Neural progenitor cell (in vitro differentiated cells): Measurements from ENCODE around the gene PAXX. TPM values are rescaled to one million over a fixed set of nuclear protein-coding genes. Genes with fewer than 3 reads are reported as not detected.

Experiments
- DNase-seq: peaks from one replicate; pipeline ENCODE4 v3.0.0-alpha.2; 2016; ENCODE audit warnings: low spot score
- H2AFZ ChIP-seq: fragments of 200-600 bp; sonication (generic); replicated peaks from 2 replicates; pipeline ENCODE4 v1.6.1; 2016; ENCODE audit warnings: antibody characterized with exemption
- H3F3A ChIP-seq: fragments of 200-600 bp; sonication (generic); 2 replicates; pipeline ENCODE4 v1.6.1; 2016; ENCODE audit warnings: antibody characterized with exemption, low read depth
- H3K27ac ChIP-seq: fragments of 200-600 bp; sonication (generic); 2 replicates; pipeline ENCODE4 v1.5.1; 2016; ENCODE audit warnings: mild to moderate bottlenecking
- H3K27me3 ChIP-seq: fragments of 200-600 bp; sonication (generic); 2 replicates; pipeline ENCODE4 v1.6.1; 2016; ENCODE audit warnings: mild to moderate bottlenecking, moderate library complexity
- H3K36me3 ChIP-seq: fragments of 200-600 bp; sonication (generic); 2 replicates; pipeline ENCODE4 v1.5.1; 2016
- H3K4me1 ChIP-seq: fragments of 200-600 bp; sonication (generic); 2 replicates; pipeline ENCODE4 v1.6.1; 2016; ENCODE audit warnings: mixed run types
- H3K4me2 ChIP-seq: fragments of 200-600 bp; sonication (generic); 2 replicates; pipeline ENCODE4 v1.6.1; 2016
- H3K4me3 ChIP-seq: fragments of 200-600 bp; sonication (generic); 2 replicates; pipeline ENCODE4 v1.5.1; 2016
- H3K79me2 ChIP-seq: fragments of 200-600 bp; sonication (generic); 2 replicates; pipeline ENCODE4 v1.6.1; 2016; ENCODE audit warnings: low read depth
- H3K9ac ChIP-seq: fragments of 200-600 bp; sonication (generic); 2 replicates; pipeline ENCODE4 v1.6.1; 2016
- H3K9me3 ChIP-seq: fragments of 200-600 bp; sonication (generic); 2 replicates; pipeline ENCODE4 v1.5.1; 2016; ENCODE audit warnings: low read depth
- H4K20me1 ChIP-seq: fragments of 200-600 bp; sonication (generic); 2 replicates; pipeline ENCODE4 v1.6.1; 2016; ENCODE audit warnings: low read depth
- H3K27ac Mint-ChIP-seq: 3 replicates; pipeline ENCODE4 v1.8.0; 2021; ENCODE audit warnings: mixed read lengths
- H3K27me3 Mint-ChIP-seq: 2 replicates; pipeline ENCODE4 v1.8.0; 2022; ENCODE audit warnings: low read depth, mild to moderate bottlenecking, inconsistent platforms, moderate library complexity, mixed read lengths; ENCODE audit not compliant: insufficient read depth
- H3K36me3 Mint-ChIP-seq: 3 replicates; pipeline ENCODE4 v1.8.0; 2021; ENCODE audit warnings: mixed read lengths
- H3K4me1 Mint-ChIP-seq: 3 replicates; pipeline ENCODE4 v1.8.0; 2021; ENCODE audit warnings: mixed read lengths
- H3K4me3 Mint-ChIP-seq: 3 replicates; pipeline ENCODE4 v1.8.0; 2021; ENCODE audit warnings: mild to moderate bottlenecking, moderate library complexity, mixed read lengths
- H3K9me3 Mint-ChIP-seq: 3 replicates; pipeline ENCODE4 v1.8.0; 2020; ENCODE audit warnings: mixed read lengths
- CTCF ChIP-seq: fragments of 200-600 bp; sonication (generic); IDR thresholded peaks from 2 replicates; pipeline ENCODE4 v1.5.1; 2017; ENCODE audit warnings: antibody characterized with exemption, mild to moderate bottlenecking
- EZH2 ChIP-seq: fragments of 200-600 bp; sonication (generic); IDR thresholded peaks from 2 replicates; pipeline ENCODE4 v1.6.1; 2017; ENCODE audit warnings: antibody characterized with exemption, mild to moderate bottlenecking, moderate library complexity
- EZH2phosphoT487 ChIP-seq: fragments of 200-600 bp; sonication (generic); IDR thresholded peaks from 2 replicates; pipeline ENCODE4 v1.6.1; 2017; ENCODE audit warnings: antibody characterized with exemption
- total RNA-seq: library from RNA; depleted of rRNA; stranded (reverse); fragments of >200 nt; gene quantifications from 2 replicates; pipeline ENCODE4 v1.2.3, GENCODE V29; 2015; ENCODE audit warnings: low replicate concordance

Gene PAXX
- total RNA-seq, 1 donor from 2014 or later: 31.5 TPM

DNA sequence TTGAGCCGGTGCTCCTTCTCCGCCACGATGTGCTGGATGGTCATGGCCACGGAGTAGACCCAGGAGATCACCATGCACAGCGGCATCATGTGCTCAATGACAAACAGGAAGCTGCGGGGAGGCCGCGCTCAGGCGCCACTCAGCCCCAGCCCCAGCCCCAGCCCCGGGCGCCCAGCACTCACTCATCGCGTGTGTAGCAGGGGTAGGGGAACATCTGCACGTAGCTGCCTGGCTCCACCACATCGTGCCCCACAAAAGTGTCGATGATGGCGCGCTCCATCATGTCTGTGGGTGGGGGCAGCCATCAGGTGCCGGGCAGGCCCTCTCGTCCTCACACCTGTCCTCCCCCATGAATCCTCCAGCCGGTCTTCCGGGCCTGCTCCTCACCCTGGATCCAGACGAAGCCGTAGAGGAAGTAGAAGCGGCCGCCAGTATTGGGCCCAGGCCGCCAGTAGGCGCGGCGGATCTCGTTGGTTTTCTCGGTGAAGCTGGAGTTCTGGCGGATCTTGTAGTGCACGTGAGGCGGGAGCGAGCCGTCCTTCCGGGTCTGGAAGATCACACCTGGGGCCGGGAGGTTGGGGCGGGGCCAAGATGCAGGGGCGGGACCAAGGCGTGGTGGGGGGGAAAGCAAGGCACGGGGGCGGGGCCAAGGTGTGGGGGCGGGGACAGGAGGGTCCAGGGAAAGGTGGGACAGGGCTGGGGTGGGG is 25.7 kb downstream of the PAXX start:
- TF ChIP-seq EZH2: no peak
- TF ChIP-seq CTCF: no peak
- TF ChIP-seq EZH2phosphoT487: no peak

DNA sequence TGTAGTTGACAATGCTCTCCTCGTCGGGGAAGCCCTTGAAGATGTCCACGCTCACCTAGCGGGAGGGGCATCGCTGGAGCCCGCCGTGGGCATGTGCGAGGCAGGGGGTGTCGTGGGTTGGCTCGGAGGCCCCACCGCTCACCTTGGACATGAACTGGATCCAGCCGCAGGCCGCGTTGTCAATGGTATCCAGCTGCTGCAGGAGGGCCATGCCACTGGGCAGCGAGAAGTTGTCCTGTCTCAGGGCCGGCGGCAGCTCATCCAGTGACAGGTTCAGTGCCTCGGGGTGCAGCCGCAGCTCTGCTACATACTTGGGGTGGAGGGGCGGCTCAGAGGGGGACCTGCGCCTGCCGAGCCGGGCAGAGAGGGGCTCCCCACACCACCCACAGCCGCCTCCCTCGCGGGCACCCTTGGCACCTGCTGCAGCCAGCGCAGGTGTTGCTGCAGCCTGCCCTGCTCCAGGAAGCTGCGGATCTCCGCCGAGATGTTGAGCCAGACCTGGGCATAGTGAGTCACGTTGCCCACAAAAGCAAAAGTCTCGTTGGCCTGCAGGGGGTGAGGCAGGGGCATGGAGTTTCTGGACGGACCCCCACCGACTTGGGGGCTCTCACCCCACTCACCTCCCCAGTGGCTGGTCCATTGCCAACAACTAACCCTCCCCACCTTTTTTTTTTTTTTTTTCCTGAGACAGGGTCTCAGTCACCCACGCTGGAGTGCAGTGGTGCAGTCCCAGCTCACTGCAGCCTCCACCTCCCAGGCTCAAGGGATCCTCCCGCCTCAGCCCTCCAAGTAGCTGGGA is 26.7 kb downstream of the PAXX start:
- H3K4me3 ChIP-seq: no peak overlapping the region
- no peaks in the 10 kb centered on the region for H3K4me1 Mint-ChIP-seq
- peaks cover 4% of the 10 kb centered on the region for H3K36me3 Mint-ChIP-seq

More for the DNA sequence above, 25.7 kb downstream of the PAXX start:
- Histone ChIP-seq H3K9ac (no peak overlapping the region), H3K4me2 (no peak overlapping the region), H3K36me3 (no peaks in the 10 kb centered on the region), H2AFZ (no peak overlapping the region), H3K27me3 (no peaks in the 10 kb centered on the region), H3K4me3 (no peak overlapping the region), H3K27ac (no peak overlapping the region), H3K79me2 (no peaks in the 10 kb centered on the region), H3K9me3 (no peaks in the 10 kb centered on the region), H3F3A (peaks cover 4% of the 10 kb centered on the region), H3K4me1 (peaks cover 1% of the 10 kb centered on the region), H4K20me1 (peaks cover 2% of the 10 kb centered on the region)
- DNase-seq: no peak
- Mint-ChIP-seq H3K36me3 (peaks cover 4% of the 10 kb centered on the region), H3K4me3 (no peak overlapping the region), H3K4me1 (no peaks in the 10 kb centered on the region), H3K9me3 (no peaks in the 10 kb centered on the region), H3K27ac (no peak overlapping the region), H3K27me3 (peaks cover 2% of the 10 kb centered on the region)

More for the DNA sequence above, 26.7 kb downstream of the PAXX start:
- no peak for DNase-seq
- H3K9ac ChIP-seq: no peak overlapping the region
- no peak overlapping the region for H3K4me2 ChIP-seq
- H3K4me1 ChIP-seq: peaks cover 11% of the 10 kb centered on the region
- no peak overlapping the region for H3K27ac Mint-ChIP-seq
- peaks cover 8% of the 10 kb centered on the region for H4K20me1 ChIP-seq
- no peak overlapping the region for H3K4me3 Mint-ChIP-seq
- no peaks in the 10 kb centered on the region for H3K27me3 ChIP-seq
- no peaks in the 10 kb centered on the region for H3K9me3 ChIP-seq
- H3F3A ChIP-seq: peaks cover 7% of the 10 kb centered on the region
- H3K27ac ChIP-seq: no peak overlapping the region
- no peaks in the 10 kb centered on the region for H3K79me2 ChIP-seq
- H2AFZ ChIP-seq: no peak overlapping the region
- no peak for TF ChIP-seq CTCF
- TF ChIP-seq EZH2: no peak
- TF ChIP-seq EZH2phosphoT487: no peak
- no peaks in the 10 kb centered on the region for H3K9me3 Mint-ChIP-seq
- peaks cover 5% of the 10 kb centered on the region for H3K27me3 Mint-ChIP-seq
- H3K36me3 ChIP-seq: no peaks in the 10 kb centered on the region
